Activated naive CD8-positive, alpha-beta T cell treated with anti-CD3 and anti-CD28 coated beads, Interleukin-2, amount 50 U/mL, for 24 hours (primary cell): ENCODE data around the gene TAAR6.
"Not testable (repeated sequence)": the region's sequence is repeated elsewhere in the genome, so short reads cannot be mapped to it uniquely, and the experiment has no call there.

ENCODE experiments used
- ATAC-seq: fragments of 150-1000 bp; cut with Tn5 transposase; one replicate; pipeline ENCODE4 v1.10.0; 2021
- DNase-seq: peaks from one replicate; pipeline ENCODE4 v3.0.0; 2021
- H3K27ac Mint-ChIP-seq: one replicate; pipeline ENCODE4 v1.8.0; 2021; ENCODE audit warnings: mild to moderate bottlenecking, mixed read lengths
- H3K27me3 Mint-ChIP-seq: one replicate; pipeline ENCODE4 v1.8.0; 2021; ENCODE audit warnings: mixed read lengths
- H3K36me3 Mint-ChIP-seq: one replicate; pipeline ENCODE4 v1.8.0; 2021; ENCODE audit warnings: low read depth, mixed read lengths
- H3K4me1 Mint-ChIP-seq: one replicate; pipeline ENCODE4 v1.8.0; 2021; ENCODE audit warnings: mixed read lengths
- H3K4me3 Mint-ChIP-seq: one replicate; pipeline ENCODE4 v1.8.0; 2021; ENCODE audit warnings: mild to moderate bottlenecking, moderate library complexity, mixed read lengths
- H3K9me3 Mint-ChIP-seq: one replicate; pipeline ENCODE4 v1.8.0; 2021; ENCODE audit warnings: mixed read lengths

TAAR6 gene

DNA sequence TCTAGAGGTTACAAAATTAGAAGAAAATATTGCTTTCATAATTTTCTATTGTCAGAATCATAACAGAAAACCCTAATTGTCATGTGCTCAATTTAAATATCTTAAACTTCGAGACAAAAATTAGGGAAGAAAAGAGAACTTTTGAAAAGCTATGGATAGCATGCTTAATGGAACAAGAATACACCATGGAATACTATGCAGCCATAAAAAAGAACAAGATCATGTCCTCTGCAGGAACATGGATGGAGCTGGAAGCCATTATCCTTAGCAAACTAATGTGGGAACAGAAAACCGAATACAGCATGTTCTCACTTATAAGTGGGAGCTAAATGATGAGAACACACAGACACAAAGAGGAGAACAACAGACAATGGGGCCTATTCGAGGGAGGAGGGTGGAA, 10.0 kb upstream of the TAAR6 start:
- H3K27ac Mint-ChIP-seq, DNase-seq, H3K4me3 Mint-ChIP-seq, H3K9me3 Mint-ChIP-seq, H3K4me1 Mint-ChIP-seq, H3K36me3 Mint-ChIP-seq, ATAC-seq: not testable (repeated sequence)
- peaks cover 14% of the 10 kb centered on the region for H3K27me3 Mint-ChIP-seq

DNA sequence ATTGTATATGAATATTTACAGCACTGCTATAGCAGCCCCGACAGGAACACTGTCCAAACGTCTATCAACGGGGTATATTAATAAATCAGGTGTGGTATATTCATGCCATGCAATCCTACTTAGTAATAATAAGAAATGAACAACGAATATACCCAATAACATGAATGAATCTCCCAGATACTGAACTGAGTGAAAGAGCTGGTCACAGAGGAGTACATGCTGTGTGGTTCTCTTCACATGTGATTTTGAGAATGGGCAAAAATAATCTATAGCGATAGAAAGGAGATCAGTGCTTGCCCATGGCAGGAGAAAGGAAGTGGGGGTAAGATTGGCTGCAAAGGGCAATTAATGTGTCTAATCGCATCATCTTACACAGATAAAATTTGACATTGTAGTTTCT, 3.7 kb upstream of the TAAR6 start:
- Mint-ChIP-seq H3K9me3 (no peaks in the 10 kb centered on the region), H3K27ac (no peak overlapping the region)
- no peak for ATAC-seq

DNA sequence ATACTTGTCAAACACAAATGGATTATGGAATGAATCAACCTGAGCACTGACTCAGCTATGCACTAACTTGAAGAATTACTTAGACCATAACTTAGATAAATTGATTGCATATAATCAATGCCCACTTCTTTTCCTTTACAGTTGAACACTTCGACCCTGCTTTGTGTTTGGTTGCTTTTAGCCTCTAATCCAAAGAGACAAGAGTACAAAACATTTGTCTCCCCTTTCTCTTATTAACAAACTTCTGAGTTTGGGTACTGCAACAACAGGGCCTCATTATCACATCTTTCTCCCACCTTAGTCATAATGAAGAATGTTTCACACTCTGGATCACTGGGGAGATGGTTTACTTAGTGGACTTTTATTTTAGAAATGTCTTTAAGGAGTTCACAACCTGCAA, 2.6 kb upstream of the TAAR6 start:
- Mint-ChIP-seq H3K27ac (no peak overlapping the region), H3K27me3 (peaks cover 11% of the 10 kb centered on the region), H3K36me3 (no peaks in the 10 kb centered on the region), H3K4me3 (no peak overlapping the region), H3K9me3 (no peaks in the 10 kb centered on the region), H3K4me1 (no peaks in the 10 kb centered on the region)
- ATAC-seq (no peak), DNase-seq (no peak)

More for the DNA sequence above, 3.7 kb upstream of the TAAR6 start:
- DNase-seq: no peak
- Mint-ChIP-seq H3K4me3 (no peak overlapping the region), H3K27me3 (peaks cover 11% of the 10 kb centered on the region), H3K36me3 (no peaks in the 10 kb centered on the region), H3K4me1 (no peaks in the 10 kb centered on the region)

DNA sequence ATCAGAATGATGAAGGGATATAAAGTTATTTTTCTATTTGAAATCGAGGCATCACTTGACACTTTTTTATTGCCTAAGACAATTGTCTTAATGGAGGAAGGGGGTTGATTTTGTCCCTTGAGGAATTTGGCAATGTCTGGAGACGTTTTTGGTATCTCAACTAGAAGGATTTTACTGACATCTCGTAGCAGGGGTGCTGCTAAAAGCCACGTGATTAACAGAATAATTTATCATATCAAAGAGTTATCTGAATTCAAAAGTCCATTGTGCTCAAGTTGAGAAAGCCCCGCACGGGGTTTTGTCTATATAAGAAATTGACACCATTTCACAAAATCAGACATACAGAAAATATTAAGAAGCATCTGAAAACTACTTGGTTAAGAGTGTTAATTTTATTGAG, 1.5 kb upstream of the TAAR6 start:
- DNase-seq (no peak), ATAC-seq (no peak)
- peaks cover 13% of the 10 kb centered on the region for H3K27me3 Mint-ChIP-seq
- no peaks in the 10 kb centered on the region for H3K4me1 Mint-ChIP-seq
- no peaks in the 10 kb centered on the region for H3K9me3 Mint-ChIP-seq
- no peaks in the 10 kb centered on the region for H3K36me3 Mint-ChIP-seq
- no peak overlapping the region for H3K4me3 Mint-ChIP-seq
- H3K27ac Mint-ChIP-seq: no peak overlapping the region

DNA sequence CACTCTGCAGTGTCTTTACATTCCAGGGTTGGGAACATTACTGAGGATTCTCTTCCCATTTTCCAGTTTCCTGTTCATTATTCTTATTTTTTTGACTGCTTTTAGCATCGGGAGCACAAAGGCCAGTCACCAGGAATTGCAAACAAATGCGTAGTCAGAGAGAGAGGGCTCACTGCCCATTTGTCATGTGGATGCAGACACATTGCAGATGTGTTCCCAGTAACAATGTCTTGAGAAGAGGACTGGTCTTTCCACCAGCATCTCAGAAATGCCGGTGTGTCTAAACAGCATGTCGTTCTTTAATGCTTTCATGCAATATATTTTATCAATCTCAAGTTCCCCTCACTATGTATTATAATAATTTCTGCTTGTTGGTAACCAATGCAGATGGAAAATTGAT, 952 bp upstream of the TAAR6 start:
- Mint-ChIP-seq H3K9me3 (no peaks in the 10 kb centered on the region), H3K4me3 (no peak overlapping the region), H3K36me3 (no peaks in the 10 kb centered on the region), H3K27ac (no peak overlapping the region), H3K4me1 (no peaks in the 10 kb centered on the region), H3K27me3 (peaks cover 15% of the 10 kb centered on the region)
- DNase-seq (no peak), ATAC-seq (no peak)

DNA sequence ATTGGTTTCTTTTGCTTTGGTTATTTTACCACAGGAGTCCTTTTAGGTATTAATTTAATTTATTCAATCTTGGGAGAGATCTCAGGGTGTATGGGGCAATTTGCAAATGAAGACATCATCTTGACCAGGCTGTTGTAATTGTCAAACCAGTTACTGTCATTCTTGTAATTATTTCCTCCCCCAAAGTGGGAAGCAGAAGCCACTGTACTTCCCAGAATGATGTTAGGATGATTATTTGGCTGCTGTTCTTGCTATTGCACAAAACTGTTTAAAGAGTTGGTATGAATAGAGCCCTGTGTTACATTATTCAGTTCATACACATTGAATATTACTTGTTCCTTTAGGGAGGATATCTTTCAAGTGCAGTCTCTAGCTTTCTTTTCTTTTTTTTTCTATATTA, 1.7 kb downstream of the TAAR6 start:
- Mint-ChIP-seq H3K27me3 (peaks cover 15% of the 10 kb centered on the region), H3K4me3 (no peak overlapping the region), H3K4me1 (no peaks in the 10 kb centered on the region), H3K9me3 (no peaks in the 10 kb centered on the region), H3K36me3 (no peaks in the 10 kb centered on the region), H3K27ac (no peak overlapping the region)
- ATAC-seq: no peak
- no peak for DNase-seq

DNA sequence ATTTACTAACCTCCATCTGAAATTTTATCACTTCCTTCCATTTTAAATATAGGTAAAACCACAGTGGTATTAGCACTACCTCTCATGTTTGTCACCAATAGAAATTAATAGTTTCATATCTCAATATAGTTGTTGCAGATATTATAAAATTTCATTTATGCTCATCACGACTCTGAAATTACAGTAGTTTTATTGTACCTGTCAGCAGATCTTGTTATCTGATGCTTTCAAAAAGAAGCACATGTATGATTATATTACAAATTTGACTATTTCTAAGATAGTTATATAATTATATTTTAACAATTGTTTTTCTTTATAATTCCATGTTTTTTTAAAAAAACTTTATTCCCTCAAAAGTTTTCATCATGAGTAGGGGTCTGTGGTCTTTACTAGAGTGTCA, 14.6 kb downstream of the TAAR6 start:
- H3K27ac Mint-ChIP-seq: no peak overlapping the region
- peaks cover 4% of the 10 kb centered on the region for H3K27me3 Mint-ChIP-seq
- DNase-seq (no peak), ATAC-seq (no peak)
- peaks cover 4% of the 10 kb centered on the region for H3K9me3 Mint-ChIP-seq
- no peak overlapping the region for H3K4me3 Mint-ChIP-seq
- H3K4me1 Mint-ChIP-seq: no peaks in the 10 kb centered on the region
- no peaks in the 10 kb centered on the region for H3K36me3 Mint-ChIP-seq

DNA sequence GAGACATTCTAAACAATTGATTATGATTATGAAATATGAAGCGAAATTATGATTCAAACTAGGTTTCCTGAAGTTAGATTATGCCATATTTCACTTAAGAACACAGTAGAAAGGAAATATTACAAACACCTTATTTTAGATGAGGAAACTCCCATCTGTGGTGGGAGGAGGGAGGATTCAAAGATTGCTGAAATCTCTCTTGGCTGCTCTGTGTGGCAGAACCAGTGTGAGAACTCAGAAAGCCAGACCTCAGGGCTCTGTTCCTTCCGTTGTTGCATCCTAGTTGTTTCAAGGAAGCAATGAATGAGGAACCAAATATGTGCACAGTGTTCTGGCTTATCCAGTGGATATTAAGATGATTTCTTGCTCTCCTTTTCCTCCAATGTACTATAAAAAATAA, 17.3 kb downstream of the TAAR6 start:
- no peak overlapping the region for H3K4me3 Mint-ChIP-seq
- DNase-seq: no peak
- no peaks in the 10 kb centered on the region for H3K36me3 Mint-ChIP-seq
- H3K27me3 Mint-ChIP-seq: peaks cover 7% of the 10 kb centered on the region
- no peaks in the 10 kb centered on the region for H3K9me3 Mint-ChIP-seq
- no peaks in the 10 kb centered on the region for H3K4me1 Mint-ChIP-seq
- no peak overlapping the region for H3K27ac Mint-ChIP-seq
- ATAC-seq: no peak

DNA sequence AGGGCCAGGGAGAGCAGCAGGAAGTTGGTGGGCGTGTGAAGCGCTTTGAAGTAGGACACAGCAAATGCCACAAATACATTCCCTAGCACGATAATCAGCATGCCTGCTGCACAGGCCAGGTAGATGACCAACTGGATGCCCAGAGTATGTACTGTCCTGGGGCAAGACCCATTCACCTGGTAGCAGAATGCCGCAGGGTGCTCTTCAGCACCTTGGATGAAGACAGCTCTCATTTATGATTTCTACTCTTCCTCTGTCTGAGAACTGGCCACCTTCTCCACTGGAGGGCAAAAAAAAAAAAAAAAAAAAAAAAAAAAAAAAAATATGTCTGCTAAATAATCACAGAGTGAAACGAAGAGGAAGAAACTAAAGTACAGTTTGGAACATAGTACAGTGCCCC, 19.3 kb downstream of the TAAR6 start, which contains the start of gene TAAR5:
TAAR5 (minus strand) TSS at position 288 of the 400 bp plus-strand sequence; CDS start at position 233, 55 bp downstream.
- Mint-ChIP-seq H3K4me1 (no peaks in the 10 kb centered on the region), H3K27me3 (peaks cover 9% of the 10 kb centered on the region), H3K4me3 (no peak within 1 kb of the TSS), H3K9me3 (no peaks in the 10 kb centered on the region), H3K27ac (no peak within 1 kb of the TSS), H3K36me3 (no peaks in the 10 kb centered on the region)
- DNase-seq: no peak
- no peak for ATAC-seq

DNA sequence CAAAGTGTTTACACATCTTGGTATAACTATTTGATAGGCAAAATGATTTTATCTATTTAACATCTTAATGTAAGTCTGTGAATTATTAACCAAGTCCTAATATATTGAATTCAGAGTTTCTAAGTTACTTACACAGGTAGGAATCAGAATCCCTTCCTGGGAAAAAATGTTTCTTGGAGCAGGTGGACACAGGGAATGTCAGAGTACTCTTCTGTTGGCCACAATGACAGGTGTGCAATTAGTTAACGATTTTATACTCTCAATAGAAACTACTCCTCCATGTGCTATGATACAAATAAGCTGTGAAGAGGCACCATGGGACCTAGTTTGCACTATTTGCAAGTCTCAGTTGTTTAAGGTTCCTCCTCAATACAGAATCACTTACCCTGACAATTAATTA, 20.2 kb downstream of the TAAR6 start:
- H3K36me3 Mint-ChIP-seq: no peaks in the 10 kb centered on the region
- DNase-seq: no peak
- no peak overlapping the region for H3K4me3 Mint-ChIP-seq
- H3K27me3 Mint-ChIP-seq: peaks cover 9% of the 10 kb centered on the region
- no peaks in the 10 kb centered on the region for H3K9me3 Mint-ChIP-seq
- no peaks in the 10 kb centered on the region for H3K4me1 Mint-ChIP-seq
- no peak for ATAC-seq
- no peak overlapping the region for H3K27ac Mint-ChIP-seq

DNA sequence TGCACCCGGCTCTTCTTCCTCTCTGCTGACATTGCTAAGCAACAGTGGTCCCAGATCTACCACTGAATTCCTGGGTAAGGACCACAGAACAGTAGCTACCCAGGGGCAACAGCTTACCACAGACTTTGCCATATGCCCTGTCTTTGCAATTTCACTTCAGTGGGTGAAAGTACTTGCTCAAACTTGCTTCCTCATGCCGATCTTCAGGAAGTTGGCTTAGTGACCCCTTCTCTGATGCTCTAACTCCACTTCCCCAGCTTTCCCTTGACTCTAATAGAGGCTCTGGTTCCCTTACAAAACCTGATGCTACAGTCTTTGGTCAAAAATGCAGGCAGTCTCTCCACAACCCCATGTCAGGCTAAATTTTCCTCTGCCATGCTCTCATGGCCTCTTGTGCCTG, 22.7 kb downstream of the TAAR6 start:
- Mint-ChIP-seq H3K4me1 (no peaks in the 10 kb centered on the region), H3K9me3 (no peaks in the 10 kb centered on the region), H3K36me3 (no peaks in the 10 kb centered on the region), H3K4me3 (no peak overlapping the region), H3K27me3 (peaks cover 9% of the 10 kb centered on the region), H3K27ac (no peak overlapping the region)
- DNase-seq (no peak), ATAC-seq (no peak)

DNA sequence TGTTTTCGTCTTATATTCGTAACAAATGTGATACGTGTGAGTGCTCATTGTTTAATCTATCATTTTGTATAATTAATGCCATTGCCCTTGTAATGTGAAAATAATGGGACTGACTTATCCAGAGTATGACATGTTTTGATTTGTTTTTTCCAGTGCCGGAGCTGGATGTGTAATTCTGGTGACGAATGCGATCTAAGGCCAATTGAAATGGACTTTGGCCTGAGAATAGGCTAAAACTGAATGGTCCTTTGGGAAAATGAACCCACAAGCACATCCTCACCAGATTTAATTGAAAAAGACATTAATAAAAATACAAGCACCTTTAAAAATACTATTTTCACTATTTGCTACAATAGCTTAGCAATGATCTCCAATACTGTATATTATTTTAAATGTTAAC, 26.1 kb downstream of the TAAR6 start:
- Mint-ChIP-seq H3K27me3 (peaks cover 18% of the 10 kb centered on the region), H3K36me3 (no peaks in the 10 kb centered on the region), H3K4me3 (no peak overlapping the region), H3K27ac (no peak overlapping the region), H3K9me3 (no peaks in the 10 kb centered on the region), H3K4me1 (no peaks in the 10 kb centered on the region)
- ATAC-seq (no peak), DNase-seq (no peak)

DNA sequence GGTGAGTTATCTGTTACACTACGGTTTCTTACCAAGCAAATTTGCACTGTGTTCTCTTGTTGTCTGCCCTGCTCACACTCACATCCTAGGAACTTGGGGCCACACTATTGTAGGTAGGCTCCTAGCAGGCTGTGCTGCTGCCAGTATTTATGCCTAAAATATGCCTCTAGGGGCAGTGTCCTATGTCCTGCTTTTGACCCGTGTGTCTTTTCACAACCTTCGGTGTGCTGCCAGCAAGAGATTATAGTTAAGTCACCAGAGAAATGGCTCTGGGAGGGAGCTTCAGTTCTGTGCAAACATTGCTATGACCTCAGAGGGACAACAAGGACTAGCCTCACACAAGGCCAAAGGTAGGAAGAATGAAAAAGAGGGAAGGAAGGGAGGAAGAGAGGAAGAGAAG, 28.4 kb downstream of the TAAR6 start:
- Mint-ChIP-seq H3K4me3 (no peak overlapping the region), H3K27me3 (peaks cover 16% of the 10 kb centered on the region), H3K9me3 (no peaks in the 10 kb centered on the region), H3K36me3 (no peaks in the 10 kb centered on the region), H3K27ac (no peak overlapping the region), H3K4me1 (no peaks in the 10 kb centered on the region)
- no peak for ATAC-seq
- no peak for DNase-seq

DNA sequence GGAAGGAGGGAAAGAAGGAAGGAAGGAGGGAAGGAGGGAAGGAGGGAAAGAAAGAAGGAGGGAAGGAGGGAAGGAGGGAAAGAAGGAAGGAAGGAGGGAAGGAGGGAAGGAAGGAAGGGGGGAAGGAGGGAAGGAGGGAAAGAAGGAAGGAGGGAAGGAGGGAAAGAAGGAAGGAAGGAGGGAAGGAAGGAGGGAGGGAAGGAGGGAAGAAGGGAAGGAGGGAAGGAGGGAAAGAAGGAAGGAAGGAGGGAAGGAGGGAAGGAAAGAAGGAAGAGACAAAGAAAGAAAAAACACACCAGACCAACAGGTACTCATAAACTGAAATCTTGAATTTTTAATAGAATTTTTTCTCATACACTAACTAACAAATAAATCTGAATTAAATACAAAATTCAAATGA, 30.8 kb downstream of the TAAR6 start:
- not testable (repeated sequence) for H3K27ac Mint-ChIP-seq, H3K9me3 Mint-ChIP-seq, H3K4me3 Mint-ChIP-seq, H3K36me3 Mint-ChIP-seq, ATAC-seq, H3K4me1 Mint-ChIP-seq, DNase-seq
- peaks cover 21% of the 10 kb centered on the region for H3K27me3 Mint-ChIP-seq

DNA sequence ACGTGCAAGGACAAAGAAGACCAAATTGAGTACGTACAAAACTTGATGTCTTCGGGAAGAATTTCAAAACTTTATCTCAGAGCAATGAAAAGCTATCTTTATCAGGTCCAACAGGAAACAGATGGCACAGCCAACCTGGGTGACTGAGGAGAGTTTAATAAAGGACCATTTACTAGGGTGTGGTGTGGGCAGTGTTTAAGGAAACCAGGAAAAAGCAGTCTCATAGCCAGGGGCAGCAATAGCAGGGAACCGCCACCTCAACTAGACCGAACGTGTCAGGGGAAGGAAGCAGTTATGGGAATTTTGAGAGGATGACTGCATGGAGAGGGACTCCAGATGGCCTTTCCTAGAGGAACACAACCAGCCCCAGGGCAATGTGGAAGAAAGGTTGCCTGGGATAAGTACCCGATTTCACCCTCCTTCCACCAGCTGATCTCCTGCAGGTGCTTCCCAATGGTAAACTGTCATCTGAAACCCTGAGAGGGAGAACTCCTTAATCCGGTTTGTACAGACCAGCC, 34.6 kb downstream of the TAAR6 start:
- no peaks in the 10 kb centered on the region for H3K9me3 Mint-ChIP-seq
- peaks cover 13% of the 10 kb centered on the region for H3K27me3 Mint-ChIP-seq
- DNase-seq (no peak), ATAC-seq (no peak)
- no peak overlapping the region for H3K27ac Mint-ChIP-seq
- no peaks in the 10 kb centered on the region for H3K4me1 Mint-ChIP-seq
- H3K4me3 Mint-ChIP-seq: no peak overlapping the region
- no peaks in the 10 kb centered on the region for H3K36me3 Mint-ChIP-seq

DNA sequence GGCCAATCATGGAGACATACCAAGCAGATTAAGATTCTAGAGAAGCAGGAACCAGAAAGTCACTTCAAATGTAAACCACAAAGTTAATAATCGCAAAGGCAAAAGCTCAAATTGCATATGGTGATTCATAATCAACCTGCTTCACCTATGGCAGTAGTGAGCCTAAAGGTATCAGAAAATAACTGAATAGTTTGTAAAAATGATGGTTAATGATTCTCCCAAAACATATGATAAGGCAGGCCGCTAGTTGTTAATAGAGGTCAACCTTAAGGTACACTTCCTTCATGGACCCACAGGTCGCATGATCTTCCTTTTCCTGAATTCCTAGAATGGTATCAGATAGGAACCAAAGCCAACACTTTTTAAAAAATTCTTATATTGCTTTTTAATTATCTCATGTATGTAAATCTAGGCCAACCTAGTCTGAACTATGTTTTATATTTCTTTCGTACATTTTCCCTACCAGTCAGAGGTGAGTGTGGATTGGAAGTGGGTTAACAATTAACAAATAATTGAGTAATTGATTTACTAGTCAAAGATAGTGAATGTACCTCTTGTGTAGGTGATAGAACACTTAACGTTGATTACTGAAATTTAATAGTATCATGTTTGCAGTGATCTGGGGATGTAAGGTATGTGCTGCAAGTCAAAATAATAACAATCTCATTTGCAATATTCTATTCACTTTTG, 37.6 kb downstream of the TAAR6 start:
- Mint-ChIP-seq H3K27ac (no peak overlapping the region), H3K4me3 (no peak overlapping the region), H3K4me1 (no peaks in the 10 kb centered on the region), H3K36me3 (no peaks in the 10 kb centered on the region), H3K9me3 (no peaks in the 10 kb centered on the region), H3K27me3 (peaks cover 7% of the 10 kb centered on the region)
- no peak for DNase-seq
- no peak for ATAC-seq
